ENCODE results near the gene MTRR. TPM values are rescaled to one million over a fixed set of nuclear protein-coding genes. Genes with fewer than 3 reads are reported as not detected.

The MTRR gene
- total RNA-seq, 1 experiment from 2014 or later: 46.9 TPM

- TF ChIP-seq CBFB (CRISPR knock-in tag; IDR thresholded peaks at IDR 0.05; ENCODE audit: low read depth) (no peak), ZMAT4 (CRISPR knock-in tag; IDR thresholded peaks at IDR 0.05) (no peak), FOXJ3 (CRISPR knock-in tag; IDR thresholded peaks at IDR 0.05; ENCODE audit: borderline replicate concordance) (no peak), PREB (CRISPR knock-in tag; IDR thresholded peaks at IDR 0.05; ENCODE audit: borderline replicate concordance) (no peak), TEAD4 (CRISPR knock-in tag; IDR thresholded peaks at IDR 0.05) (no peak), NR1H2 (CRISPR knock-in tag; IDR thresholded peaks at IDR 0.05) (no peak)
These were observed 12.9 kb downstream of the MTRR start (continued) for GRCh38 chr5:7881816-7882215.

GRCh38 chr5:7882926-7883325 is 14.0 kb downstream of the MTRR start:
- DNase-seq (ENCODE audit: low spot score): no peak
- no peak overlapping the region for H3K27ac Mint-ChIP-seq
- peaks cover 58% of the 10 kb centered on the region for H3K36me3 Mint-ChIP-seq
- no peaks in the 10 kb centered on the region for H3K27me3 Mint-ChIP-seq (ENCODE audit: low read depth)
- TF ChIP-seq CTCF (IDR thresholded peaks at IDR 0.05) (no peak), MYBL2 (CRISPR knock-in tag; IDR thresholded peaks at IDR 0.05) (no peak), TEAD4 (CRISPR knock-in tag; IDR thresholded peaks at IDR 0.05) (no peak), FOXP4 (CRISPR knock-in tag; IDR thresholded peaks at IDR 0.05) (no peak), HMGXB4 (CRISPR knock-in tag; IDR thresholded peaks at IDR 0.05) (no peak), ARID4B (CRISPR knock-in tag; IDR thresholded peaks at IDR 0.05; ENCODE audit: borderline replicate concordance) (no peak), ZBTB43 (CRISPR knock-in tag; IDR thresholded peaks at IDR 0.05) (no peak), PRRX2 (CRISPR knock-in tag; IDR thresholded peaks at IDR 0.05) (no peak), E2F1 (CRISPR knock-in tag; IDR thresholded peaks at IDR 0.05) (no peak), JAZF1 (CRISPR knock-in tag; IDR thresholded peaks at IDR 0.05) (no peak), ZNF317 (CRISPR knock-in tag; IDR thresholded peaks at IDR 0.05; ENCODE audit: borderline replicate concordance, low read depth) (no peak)
- no peaks in the 10 kb centered on the region for H3K4me1 Mint-ChIP-seq
- H3K9me3 Mint-ChIP-seq: no peaks in the 10 kb centered on the region
- H3K4me3 Mint-ChIP-seq: no peak overlapping the region
- ATAC-seq: no peak
- ChIA-PET CTCF (no interaction called here), POLR2A (no interaction called here)

All from WTC11 (cell line).